ENCODE results near the gene PIK3R5.
"Not testable (repeated sequence)": the region's sequence is repeated elsewhere in the genome, so short reads cannot be mapped to it uniquely, and the experiment has no call there.

The PIK3R5 gene

GRCh38 chr17:8997994-8998628, 32.6 kb upstream of the PIK3R5 start:
- H3K4me3 ChIP-seq (IDR thresholded peaks at IDR 0.05; ENCODE audit: insufficient read depth, low read depth, low read length), result no peak overlapping the region
- no peak overlapping the region for H3K4me2 ChIP-seq
- no peaks in the 10 kb centered on the region for H4K20me1 ChIP-seq (ENCODE audit: insufficient read depth)
- H3K27me3 ChIP-seq (ENCODE audit: insufficient read depth, low read depth), result no peaks in the 10 kb centered on the region
- H3K27ac ChIP-seq, result no peak overlapping the region
- H3K4me1 ChIP-seq (ENCODE audit: low read depth, poor library complexity, severe bottlenecking), result no peaks in the 10 kb centered on the region
- H3K36me3 ChIP-seq (ENCODE audit: insufficient read depth), result no peaks in the 10 kb centered on the region
- H3K9ac ChIP-seq, result no peak overlapping the region
- no peak overlapping the region for H2AFZ ChIP-seq (ENCODE audit: low read depth)
- no peaks in the 10 kb centered on the region for H3K79me2 ChIP-seq (ENCODE audit: insufficient read depth, low read depth)
- peak; percentile 64 for TF ChIP-seq CTCF (conservative IDR thresholded peaks at IDR 0.05; ENCODE audit: low read depth, low read length)

DNA sequence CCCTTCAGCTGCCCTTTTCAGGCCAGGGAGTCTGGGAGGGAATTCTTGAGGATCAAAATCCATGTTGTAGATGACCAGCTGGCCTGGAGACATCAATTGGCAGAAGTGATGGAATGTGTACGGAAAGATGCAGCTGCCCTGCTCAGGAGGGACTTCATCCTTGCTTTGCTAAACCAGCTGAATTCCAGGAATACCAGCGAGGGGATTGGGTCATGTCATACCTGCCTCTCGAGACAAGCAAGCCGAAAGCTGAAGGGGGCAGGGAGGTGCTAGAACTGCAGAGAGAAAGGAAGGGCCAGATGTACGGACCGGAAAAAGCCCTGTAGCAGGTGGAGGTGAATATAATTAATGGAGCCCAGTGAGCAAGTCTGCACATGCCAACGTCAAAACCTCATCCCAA, 30.2 kb upstream of the PIK3R5 start:
- no peaks in the 10 kb centered on the region for H3K4me1 ChIP-seq (ENCODE audit: low read depth, poor library complexity, severe bottlenecking)
- H3K36me3 ChIP-seq (ENCODE audit: insufficient read depth), result no peaks in the 10 kb centered on the region
- no peak overlapping the region for H3K4me2 ChIP-seq
- no peak for TF ChIP-seq CTCF (conservative IDR thresholded peaks at IDR 0.05; ENCODE audit: low read depth, low read length)
- no peaks in the 10 kb centered on the region for H4K20me1 ChIP-seq (ENCODE audit: insufficient read depth)
- no peak overlapping the region for H3K9ac ChIP-seq
- H3K4me3 ChIP-seq (IDR thresholded peaks at IDR 0.05; ENCODE audit: insufficient read depth, low read depth, low read length), result no peak overlapping the region
- no peak overlapping the region for H3K27ac ChIP-seq
- H3K27me3 ChIP-seq (ENCODE audit: insufficient read depth, low read depth), result no peaks in the 10 kb centered on the region
- no peak overlapping the region for H2AFZ ChIP-seq (ENCODE audit: low read depth)
- H3K79me2 ChIP-seq (ENCODE audit: insufficient read depth, low read depth), result no peaks in the 10 kb centered on the region

- Histone ChIP-seq H2AFZ (ENCODE audit: low read depth) (no peak overlapping the region), H4K20me1 (ENCODE audit: insufficient read depth) (no peaks in the 10 kb centered on the region), H3K79me2 (ENCODE audit: insufficient read depth, low read depth) (no peaks in the 10 kb centered on the region), H3K4me1 (ENCODE audit: low read depth, poor library complexity, severe bottlenecking) (no peaks in the 10 kb centered on the region), H3K27ac (no peak overlapping the region), H3K27me3 (ENCODE audit: insufficient read depth, low read depth) (no peaks in the 10 kb centered on the region), H3K9ac (no peak overlapping the region), H3K36me3 (ENCODE audit: insufficient read depth) (no peaks in the 10 kb centered on the region), H3K4me3 (IDR thresholded peaks at IDR 0.05; ENCODE audit: insufficient read depth, low read depth, low read length) (no peak overlapping the region), H3K4me2 (no peak overlapping the region)
- TF ChIP-seq CTCF (conservative IDR thresholded peaks at IDR 0.05; ENCODE audit: low read depth, low read length), result peak; percentile 61
Observed at GRCh38 chr17:8994319-8994718, 28.8 kb upstream of the PIK3R5 start.

DNA sequence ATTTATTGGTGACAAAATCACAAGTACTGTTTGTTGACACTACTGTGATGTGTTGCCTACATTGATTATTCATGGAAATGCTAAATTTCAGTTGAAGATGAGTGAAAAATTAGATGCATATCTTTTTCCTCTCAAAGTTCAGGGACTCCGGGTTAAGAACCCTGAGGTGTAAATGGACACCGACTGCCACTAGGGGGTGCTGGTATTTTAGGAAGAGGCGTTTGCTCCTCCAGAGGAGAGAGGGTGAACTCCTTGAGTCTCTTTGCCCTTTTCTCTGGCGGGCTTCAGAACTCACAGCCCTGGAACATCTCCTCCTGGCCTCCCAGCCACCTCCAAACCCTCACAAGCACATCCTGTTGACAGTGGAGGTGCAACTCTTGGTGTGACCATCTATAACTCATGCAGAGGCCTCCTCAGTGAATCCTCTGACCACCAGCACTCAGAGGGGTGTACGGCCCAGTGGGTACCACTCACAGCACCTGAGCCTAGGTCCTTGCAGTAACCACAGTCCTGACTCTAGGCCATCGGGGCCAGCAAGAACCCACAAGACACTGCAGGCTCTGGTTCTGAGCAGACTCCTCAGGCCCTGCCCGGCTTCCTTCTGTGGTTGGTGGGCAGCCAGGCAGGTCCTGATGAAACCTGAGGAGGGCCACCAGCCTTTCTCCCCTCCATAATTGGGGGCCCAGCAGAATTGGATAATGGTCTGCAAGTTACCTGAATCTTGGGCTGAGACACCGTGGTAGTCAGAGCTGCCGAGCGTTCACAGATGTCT, 26.2 kb upstream of the PIK3R5 start:
- H4K20me1 ChIP-seq (ENCODE audit: insufficient read depth), result no peaks in the 10 kb centered on the region
- H3K4me3 ChIP-seq (IDR thresholded peaks at IDR 0.05; ENCODE audit: insufficient read depth, low read depth, low read length), result no peak overlapping the region
- no peaks in the 10 kb centered on the region for H3K27me3 ChIP-seq (ENCODE audit: insufficient read depth, low read depth)
- H3K27ac ChIP-seq, result no peak overlapping the region
- H3K9ac ChIP-seq, result no peak overlapping the region
- H3K36me3 ChIP-seq (ENCODE audit: insufficient read depth), result no peaks in the 10 kb centered on the region
- no peaks in the 10 kb centered on the region for H3K4me1 ChIP-seq (ENCODE audit: low read depth, poor library complexity, severe bottlenecking)
- no peak overlapping the region for H2AFZ ChIP-seq (ENCODE audit: low read depth)
- H3K79me2 ChIP-seq (ENCODE audit: insufficient read depth, low read depth), result no peaks in the 10 kb centered on the region
- no peak overlapping the region for H3K4me2 ChIP-seq
- 0 out of 2 replicates have a peak, but pooled peaks have one; percentile 39 for TF ChIP-seq CTCF (conservative IDR thresholded peaks at IDR 0.05; ENCODE audit: low read depth, low read length)

DNA sequence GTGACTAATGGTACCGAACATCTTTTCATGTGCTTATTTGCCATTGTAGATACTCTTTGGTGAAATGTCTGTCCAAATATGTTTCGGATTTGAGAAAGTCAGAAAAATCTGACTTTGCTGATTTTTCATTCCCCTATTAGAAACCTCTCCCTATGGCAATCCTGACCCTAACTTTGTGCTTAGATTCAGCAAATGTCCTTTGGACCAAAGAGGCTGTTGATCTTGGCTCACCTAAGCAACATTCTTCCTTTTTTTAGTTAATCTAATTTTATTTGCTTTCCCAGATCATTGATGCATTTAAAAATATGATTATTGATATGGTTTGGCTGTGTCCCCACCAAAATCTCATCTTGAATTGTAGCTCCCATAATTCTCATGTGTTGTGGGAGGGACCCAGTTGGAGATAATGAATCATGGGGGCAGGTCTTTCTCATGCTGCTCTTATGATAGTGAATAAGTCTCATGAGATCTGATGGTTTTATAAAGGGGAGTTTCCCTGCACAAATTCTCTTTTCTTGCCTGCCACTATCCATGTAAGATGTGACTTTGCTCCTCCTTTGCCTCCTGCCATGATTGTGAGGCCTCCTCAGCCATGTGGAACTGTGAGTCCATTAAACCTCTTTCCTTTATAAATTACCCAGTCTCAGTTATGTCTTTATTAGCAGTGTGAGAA, 22.9 kb upstream of the PIK3R5 start:
- H3K4me2 ChIP-seq; H3K79me2 ChIP-seq (ENCODE audit: insufficient read depth, low read depth); H3K9ac ChIP-seq; H4K20me1 ChIP-seq (ENCODE audit: insufficient read depth); H3K27me3 ChIP-seq (ENCODE audit: insufficient read depth, low read depth); H2AFZ ChIP-seq (ENCODE audit: low read depth); H3K27ac ChIP-seq; H3K4me1 ChIP-seq (ENCODE audit: low read depth, poor library complexity, severe bottlenecking); H3K4me3 ChIP-seq (IDR thresholded peaks at IDR 0.05; ENCODE audit: insufficient read depth, low read depth, low read length); H3K36me3 ChIP-seq (ENCODE audit: insufficient read depth): not testable (repeated sequence)

Measured in KMS-11 (cell line).